Measurements from ENCODE around the gene TRMT2B. TPM values are rescaled to one million over a fixed set of nuclear protein-coding genes. Genes with fewer than 3 reads are reported as not detected.

The TRMT2B gene
- total and polyA plus RNA-seq, 2 of the 13 experiments (the other 11 are each of a cell fraction or from before 2014, with no cell fraction given), result 7.0 to 11.2 TPM

DNA sequence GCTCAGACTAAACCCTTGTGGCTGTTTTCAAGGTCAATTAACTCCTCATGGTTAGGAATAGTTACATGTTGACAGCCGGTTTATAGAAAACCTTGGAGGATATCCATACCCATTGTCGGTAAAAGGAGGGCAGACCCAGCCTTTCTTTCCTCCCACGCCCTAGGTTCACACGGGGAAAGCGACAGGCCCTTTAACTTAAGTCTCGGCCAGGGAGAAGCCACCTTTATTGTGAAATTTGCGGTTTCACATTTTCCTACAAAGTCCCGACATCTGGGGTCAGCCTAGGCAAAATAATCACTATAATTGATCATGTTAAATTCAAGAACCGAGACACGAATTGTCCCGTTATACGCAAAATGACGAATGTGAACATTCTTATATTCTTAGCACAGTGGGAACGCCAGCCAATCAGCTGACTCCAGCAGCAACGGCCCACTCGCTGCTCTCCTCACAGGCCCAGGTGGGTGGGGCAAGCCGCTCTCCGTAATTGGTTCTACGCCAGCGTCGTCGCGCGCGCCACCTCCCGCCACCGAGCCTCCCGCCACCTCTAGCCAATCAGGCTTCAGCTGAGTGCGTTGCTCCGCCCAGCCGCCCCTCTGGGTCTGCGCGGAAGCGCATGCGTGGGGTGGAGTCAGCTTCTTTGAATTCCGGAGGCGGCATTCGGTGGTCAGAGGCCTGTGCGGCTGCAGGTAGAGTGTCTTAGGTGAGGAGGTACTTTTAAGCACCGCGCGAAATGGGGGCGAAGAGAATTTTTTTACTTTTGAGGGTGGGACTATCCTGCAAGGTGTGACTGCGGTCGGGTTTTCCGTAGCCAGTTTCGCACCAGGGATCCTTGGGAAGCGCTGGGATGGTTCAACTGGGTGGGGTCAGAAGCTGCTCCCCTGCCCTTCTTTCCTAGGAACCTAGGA lies 45.9 kb upstream of the TRMT2B start, which contains the start of gene CENPI (continued):
- TF ChIP-seq MTERF4 (CRISPR knock-in tag; IDR thresholded peaks at IDR 0.05) (no peak), SIN3B (IDR thresholded peaks at IDR 0.05; ENCODE audit: low read length) (no peak), GLI4 (CRISPR knock-in tag; IDR thresholded peaks at IDR 0.05; ENCODE audit: borderline replicate concordance) (no peak), PHF20 (CRISPR knock-in tag; IDR thresholded peaks at IDR 0.05) (no peak; the same call in 1 of the 2 replicates), SP140L (CRISPR knock-in tag; IDR thresholded peaks at IDR 0.05; ENCODE audit: borderline replicate concordance) (no peak), ZNF709 (CRISPR knock-in tag; IDR thresholded peaks at IDR 0.05) (0 out of 2 replicates have a peak, but pooled peaks have one; percentile 39), POLR2A (IDR thresholded peaks at IDR 0.05; ENCODE audit: insufficient read depth in 1 of 2, low read depth in 2 of 2, low read length in 2 of 2) (peak; percentile 48 to 61; a peak in 3 of 4 replicates), EP300 (IDR thresholded peaks at IDR 0.05; ENCODE audit: low read depth in 2 of 2, low read length in 2 of 2) (no peak), EP300 (CRISPR knock-in tag; IDR thresholded peaks at IDR 0.05; ENCODE audit: borderline replicate concordance) (no peak), MEIS1 (CRISPR knock-in tag; IDR thresholded peaks at IDR 0.05; ENCODE audit: borderline replicate concordance) (no peak), TAF15 (IDR thresholded peaks at IDR 0.05; ENCODE audit: low read depth, low read length, poor library complexity, severe bottlenecking) (no peak), KIAA2018 (CRISPR knock-in tag; IDR thresholded peaks at IDR 0.05; ENCODE audit: borderline replicate concordance) (no peak), ARNTL (CRISPR knock-in tag; IDR thresholded peaks at IDR 0.05) (no peak), SSRP1 (CRISPR knock-in tag; IDR thresholded peaks at IDR 0.05) (no peak), MEF2D (CRISPR knock-in tag; IDR thresholded peaks at IDR 0.05) (no peak), ZNF282 (IDR thresholded peaks at IDR 0.05; ENCODE audit: partially characterized antibody) (no peak), ZFY (CRISPR knock-in tag; IDR thresholded peaks at IDR 0.05) (peak; percentile 71), THAP9 (CRISPR knock-in tag; IDR thresholded peaks at IDR 0.05; ENCODE audit: borderline replicate concordance) (peak; percentile 30; the same call in 1 of the 2 replicates)
